Effector CD4-positive, alpha-beta T cell (primary cell): ENCODE data around the gene ZBTB46.
"Not testable (repeated sequence)": the region's sequence is repeated elsewhere in the genome, so short reads cannot be mapped to it uniquely, and the experiment has no call there.

Experiments used
- DNase-seq: peaks from one replicate; pipeline ENCODE4 v3.0.0-alpha.2; 2020

Gene ZBTB46

DNA sequence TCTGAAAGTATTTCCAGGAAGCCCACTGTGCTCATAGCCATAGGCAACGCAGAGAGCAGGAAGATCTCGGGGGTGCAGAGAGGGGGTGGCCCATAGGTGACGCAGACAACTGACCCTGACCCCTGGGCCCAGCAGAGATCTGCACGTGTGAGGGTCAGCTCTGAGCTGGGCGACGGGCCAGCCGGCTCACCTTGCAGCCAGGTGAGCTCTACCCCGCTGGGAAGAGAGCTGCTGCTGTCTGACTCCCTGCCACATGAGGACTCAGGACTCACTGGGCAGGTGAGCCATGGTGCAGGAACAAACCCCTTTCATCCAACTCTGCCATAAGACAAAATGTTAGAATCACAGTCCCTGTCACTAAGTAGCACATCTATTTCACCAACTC, 19.6 kb downstream of the ZBTB46 start:
- no peak for DNase-seq

DNA sequence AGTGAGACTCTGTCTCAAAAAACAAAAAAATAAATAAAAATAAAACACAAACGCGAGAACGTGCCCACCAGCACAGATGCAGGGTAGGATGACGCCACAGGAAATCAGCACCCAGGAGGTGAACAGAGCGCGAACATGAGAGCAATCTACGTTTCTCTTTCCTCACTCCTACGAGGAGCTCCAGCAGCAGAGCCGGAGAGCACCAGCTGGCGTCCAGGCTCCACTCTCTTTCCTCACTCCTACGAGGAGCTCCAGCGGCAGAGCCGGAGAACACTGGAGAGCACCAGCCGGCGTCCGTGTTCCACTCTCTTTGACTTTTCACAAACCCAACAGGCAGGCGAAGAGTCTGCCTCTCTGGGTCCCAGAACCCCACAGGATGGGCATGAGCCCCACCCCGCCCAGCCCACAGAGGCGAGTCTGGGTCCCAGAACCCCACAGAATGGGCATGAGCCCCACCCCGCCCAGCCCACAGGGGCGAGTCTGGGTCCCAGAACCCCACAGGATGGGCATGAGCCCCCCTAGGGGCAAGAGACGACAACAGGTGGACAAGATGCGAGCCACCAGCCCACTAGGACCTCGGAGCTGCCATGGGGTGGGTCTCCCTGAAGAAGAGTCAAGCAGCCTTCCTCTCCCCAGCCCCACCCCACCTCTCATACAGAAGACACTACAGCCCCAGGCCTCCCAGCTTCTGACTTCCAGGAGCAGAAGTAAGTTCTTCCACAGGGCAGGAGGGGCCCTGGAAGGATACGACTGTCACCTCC, 20.2 kb downstream of the ZBTB46 start:
- DNase-seq = no peak

DNA sequence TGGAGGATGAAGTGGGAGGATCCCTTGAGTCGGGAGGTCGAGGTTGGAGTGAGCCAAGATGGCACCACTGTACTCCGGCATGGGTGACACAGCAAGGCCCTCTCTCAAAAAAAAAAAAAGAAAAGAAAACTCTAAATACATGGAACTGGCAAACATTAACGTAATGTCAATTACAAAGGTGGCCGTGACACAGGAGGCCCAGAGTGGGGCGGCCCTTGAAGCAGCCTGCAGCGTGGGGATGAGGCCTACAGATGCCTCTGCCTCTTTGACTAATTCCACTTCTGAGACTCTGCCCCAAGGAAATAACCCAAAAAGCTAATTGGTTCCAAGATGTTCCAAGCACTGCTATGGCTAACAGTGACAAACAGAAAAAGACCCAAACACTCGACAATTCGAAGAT, 21.2 kb downstream of the ZBTB46 start:
- no peak for DNase-seq

DNA sequence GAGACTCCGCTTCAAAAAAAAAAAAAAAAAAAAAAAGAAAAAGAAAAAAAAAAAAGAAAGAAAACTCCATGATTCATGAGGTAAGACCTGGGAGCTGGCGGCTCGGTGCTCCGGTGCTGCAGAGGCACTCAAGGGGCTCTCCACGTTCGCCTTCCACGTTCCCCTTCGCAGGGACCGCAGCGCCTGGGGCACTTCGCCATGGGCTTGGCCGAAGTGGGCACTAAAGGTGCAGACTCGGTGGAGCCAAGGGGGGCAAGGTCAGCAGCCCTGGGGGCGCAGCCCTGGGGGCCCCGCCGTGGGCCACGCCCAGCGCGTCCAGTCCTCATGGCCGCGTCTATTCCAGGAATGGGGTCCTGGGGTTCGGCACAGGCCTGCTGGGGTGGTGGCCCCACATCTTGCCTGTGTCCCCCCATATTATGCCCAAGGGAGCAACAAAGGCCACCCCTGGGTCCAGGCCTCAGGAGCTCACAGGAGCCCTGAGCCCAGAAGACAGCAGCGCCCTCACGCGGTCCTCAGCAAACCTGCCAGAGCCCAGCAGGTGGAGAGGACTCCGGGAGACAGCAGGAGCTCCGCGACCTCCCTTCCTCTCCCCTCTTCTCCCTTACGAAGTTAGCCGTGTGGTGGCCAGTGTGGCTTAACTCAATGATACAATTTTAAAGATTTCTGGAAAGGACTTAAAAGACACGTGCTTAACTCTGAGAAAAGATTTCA, 21.9 kb downstream of the ZBTB46 start:
- no peak for DNase-seq

DNA sequence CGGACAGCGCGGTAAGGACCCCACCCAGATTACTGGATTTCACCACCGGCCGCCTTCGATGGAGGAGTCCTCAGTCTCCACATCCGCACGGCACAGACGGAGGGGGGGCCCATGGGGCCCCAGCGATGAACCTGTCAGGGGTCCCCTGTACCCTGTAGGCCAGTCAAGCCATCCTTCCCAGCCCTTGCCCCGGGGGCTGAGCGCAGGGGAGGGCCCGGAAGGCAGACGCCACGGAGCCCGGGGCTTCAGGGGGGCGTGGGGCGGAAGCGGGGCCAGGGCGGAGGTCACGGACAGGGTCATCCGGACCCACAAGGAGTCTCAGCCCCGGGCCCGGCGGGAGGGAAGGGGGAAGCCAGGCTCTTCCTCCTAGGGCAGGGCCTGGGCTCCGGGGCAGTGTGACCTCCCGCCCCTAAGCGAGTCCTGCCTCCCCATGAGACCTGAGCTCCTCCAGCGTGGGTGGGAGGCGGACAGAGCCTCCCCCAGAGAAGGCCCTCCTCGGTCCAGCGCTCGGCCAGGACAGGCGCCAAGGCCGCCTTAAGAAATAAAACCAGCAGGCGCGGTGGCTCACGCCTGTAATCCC, 22.8 kb downstream of the ZBTB46 start:
- no peak for DNase-seq

DNA sequence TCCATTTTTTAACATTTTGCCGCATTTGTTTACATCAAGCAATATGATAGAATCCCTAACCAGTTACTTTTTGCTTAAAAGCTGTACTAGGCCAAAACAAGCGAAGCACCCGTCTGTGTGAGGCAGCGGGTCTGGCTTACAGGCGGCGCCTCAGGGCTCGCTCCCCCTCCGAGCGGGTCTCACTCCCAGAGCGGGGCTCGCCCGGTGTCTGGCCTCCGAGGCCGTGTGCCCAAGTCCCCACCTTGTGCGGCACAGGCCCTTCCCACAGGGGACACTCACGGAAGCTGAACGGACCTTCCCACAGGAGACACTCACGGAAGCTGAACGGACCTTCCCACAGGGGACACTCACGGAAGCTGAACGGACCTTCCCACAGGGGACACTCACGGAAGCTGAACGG, 23.4 kb downstream of the ZBTB46 start:
- DNase-seq = no peak

DNA sequence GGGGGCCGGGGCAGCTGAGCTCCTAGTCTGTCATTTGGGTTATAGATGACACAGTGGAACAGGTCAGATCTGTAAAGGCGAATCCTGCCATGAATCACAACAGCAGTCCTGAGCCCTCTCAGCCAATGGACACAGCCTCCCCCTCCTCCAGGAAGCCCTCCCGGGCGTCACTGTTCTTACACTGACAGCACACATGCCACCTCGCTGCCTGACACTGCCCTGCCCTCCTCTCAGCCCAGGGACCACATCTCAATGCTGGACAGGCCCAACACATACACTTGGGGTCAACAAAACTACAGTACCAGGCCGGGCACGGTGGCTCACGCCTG, 26.8 kb downstream of the ZBTB46 start:
- no peak for DNase-seq

DNA sequence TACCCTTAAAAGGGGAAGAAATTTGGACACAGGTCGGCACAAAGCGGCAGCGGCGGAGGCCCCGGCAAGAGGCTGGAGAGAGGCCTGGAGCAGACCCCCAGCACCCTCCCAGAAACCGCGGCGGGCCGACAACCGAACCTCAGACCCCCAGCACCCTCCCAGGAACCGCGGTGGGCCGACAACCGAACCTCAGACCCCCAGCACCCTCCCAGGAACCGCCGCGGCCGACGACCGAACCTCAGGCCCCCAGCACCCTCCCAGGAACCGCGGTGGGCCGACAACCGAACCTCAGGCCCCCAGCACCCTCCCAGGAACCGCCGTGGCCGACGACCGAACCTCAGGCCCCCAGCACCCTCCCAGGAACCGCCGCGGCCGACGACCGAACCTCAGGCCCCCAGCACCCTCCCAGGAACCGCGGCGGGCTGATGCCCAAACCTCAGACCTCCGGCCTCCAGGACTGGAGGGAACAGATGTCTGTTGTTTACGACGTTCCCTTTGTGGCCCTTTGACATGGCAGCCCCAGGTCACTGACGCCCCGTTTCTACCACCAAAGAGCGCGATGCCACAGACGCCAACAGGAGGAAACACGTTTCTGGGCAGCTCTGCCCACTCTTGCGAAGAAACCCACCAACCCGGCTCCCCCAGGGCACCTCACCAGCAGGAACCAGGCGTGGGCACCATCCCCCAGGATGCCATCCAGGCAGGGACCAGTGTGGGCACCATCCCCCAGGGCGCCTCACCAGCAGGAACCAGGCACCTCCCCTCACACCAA, 28.4 kb downstream of the ZBTB46 start:
- DNase-seq = no peak

DNA sequence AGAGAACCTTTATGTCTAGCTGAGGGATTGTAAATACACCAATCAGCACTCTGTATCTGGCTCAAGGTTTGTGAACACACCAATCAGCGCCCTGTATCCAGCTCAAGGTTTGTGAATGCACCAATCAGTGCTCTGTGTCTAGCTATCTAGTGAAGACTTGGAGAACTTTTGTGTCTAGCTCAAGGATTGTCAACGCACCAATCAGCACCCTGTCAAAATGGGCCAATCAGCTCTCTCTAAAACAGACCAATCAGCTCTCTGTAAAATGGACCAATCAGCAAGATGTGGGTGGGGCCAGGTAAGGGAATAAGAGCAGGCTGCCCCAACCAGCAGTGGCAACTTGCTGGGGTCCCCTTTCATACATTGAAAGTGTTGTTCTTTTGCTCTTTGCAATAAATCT, 29.9 kb downstream of the ZBTB46 start:
- not testable (repeated sequence) for DNase-seq

DNA sequence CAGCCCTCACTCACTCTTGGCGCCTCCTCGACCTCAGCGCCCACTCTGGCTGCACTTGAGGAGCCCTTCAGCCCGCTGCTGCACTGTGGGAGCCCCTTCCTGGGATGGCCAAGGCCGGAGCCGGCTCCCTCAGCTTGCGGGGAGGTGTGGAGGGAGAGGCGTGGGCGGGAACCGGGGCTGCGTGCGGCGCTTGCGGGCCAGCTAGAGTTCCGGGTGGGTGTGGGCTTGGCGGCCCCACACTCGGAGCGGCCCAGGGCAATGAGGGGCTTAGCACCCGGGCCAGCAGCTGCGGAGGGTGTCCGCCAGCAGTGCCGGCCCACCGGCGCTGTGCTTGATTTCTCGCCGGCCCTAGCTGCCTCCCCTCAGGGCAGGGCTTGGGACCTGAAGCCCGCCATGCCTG, 30.7 kb downstream of the ZBTB46 start:
- DNase-seq = not testable (repeated sequence)

DNA sequence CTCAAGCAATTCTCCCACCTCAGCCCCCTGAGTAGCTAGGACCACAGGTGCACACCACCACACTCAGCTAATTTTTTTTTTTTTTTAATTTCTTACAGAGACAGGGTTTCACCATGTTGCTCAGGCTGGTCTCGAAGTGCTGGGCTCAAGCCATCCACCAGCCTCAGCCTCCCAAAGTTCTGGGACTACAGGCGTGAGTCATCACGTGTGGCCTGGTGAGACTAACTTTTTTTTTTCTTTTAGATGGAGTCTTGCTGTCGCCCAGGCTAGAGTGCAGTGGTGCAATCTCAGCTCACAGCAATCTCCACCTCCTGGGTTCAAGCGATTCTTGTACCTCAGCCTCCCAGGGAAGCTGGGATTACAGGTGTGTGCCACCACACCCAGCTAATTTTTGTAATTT, 31.9 kb downstream of the ZBTB46 start:
- DNase-seq = not testable (repeated sequence)

DNA sequence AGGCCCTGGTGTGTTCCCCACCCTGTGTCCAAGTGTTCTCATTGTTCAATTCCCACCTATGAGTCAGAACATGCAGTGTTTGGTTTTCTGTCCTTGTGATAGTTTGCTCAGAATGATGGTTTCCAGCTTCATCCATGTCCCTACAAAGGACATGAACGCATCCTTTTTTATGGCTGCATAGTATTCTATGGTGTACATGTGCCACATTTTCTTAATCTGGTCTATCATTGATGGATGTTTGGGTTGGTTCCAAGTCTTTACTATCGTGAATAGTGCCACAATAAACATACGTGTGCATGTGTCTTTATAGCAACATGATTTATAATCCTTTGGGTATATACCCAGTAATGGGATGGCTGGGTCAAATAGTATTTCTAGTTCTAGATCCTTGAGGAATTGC, 33.9 kb downstream of the ZBTB46 start:
- DNase-seq = not testable (repeated sequence)

DNA sequence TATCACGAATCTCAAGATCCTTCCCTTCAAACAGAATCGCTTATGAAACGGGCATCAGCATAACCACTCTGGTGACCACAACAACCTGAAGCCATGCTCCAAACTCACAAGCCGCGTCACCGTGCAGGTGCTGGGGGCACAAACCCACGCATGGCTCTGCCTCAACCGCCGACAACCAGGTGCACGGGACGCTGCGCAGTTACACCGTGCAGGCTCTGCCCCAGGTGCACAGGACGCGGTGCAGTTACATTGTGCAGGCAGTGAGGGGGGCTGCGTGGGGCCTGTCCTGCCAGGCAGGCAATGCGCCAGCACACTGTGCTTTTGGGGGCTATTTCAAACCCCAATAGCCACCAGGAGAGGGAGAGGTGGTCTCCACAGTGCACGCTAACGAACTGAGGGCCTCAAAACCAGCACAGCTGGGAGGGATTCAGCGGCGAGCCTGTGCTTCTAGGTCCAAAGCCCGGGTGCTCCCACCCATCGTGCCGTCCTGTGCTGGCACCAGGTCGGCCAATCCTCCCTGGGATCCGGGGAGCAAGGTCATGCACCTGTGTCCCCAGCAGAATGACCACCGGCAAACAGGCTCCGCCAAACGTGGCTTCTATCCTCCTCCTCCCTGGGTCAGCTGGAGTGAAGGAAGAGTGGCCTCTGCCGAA, 35.8 kb downstream of the ZBTB46 start:
- DNase-seq = no peak

DNA sequence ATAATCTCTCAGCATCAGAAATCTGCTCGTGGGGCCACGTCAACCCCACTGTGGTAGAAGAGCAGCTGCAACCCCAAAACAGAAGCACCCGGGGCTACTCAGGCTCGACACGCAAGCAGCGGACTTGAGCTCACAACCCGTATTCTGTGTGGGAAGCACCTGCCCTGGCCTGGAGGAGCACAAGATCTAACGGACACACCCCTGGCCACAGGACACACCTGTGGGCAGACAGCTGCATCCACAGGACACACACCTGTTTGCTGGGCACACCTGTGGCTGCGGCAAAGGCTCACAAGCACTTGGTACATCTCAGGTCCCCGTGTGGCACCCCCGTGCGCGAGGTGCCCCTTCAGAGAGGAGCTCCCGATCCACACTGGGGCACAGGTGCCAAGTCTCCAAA, 36.5 kb downstream of the ZBTB46 start:
- DNase-seq = no peak

DNA sequence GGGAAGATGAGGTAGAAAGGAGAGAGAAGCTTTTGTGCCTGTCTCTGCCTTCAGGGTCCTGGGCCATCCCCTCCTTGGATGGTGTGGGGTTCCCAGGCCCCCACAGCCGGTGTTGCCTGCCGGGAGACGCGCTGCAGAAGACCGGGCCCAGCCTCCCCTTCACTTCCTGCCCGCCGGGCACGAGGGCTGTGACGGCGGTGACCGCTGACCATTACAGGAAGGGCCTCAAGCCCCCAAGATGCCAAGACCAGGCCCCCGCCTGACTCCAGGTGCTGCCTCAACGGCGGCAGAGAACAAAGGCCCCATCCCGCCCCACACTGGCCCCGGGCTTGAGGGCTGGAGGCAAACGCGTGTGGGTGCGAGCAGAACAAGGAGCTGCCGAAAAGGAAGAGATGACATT, 38.2 kb downstream of the ZBTB46 start:
- DNase-seq = no peak

DNA sequence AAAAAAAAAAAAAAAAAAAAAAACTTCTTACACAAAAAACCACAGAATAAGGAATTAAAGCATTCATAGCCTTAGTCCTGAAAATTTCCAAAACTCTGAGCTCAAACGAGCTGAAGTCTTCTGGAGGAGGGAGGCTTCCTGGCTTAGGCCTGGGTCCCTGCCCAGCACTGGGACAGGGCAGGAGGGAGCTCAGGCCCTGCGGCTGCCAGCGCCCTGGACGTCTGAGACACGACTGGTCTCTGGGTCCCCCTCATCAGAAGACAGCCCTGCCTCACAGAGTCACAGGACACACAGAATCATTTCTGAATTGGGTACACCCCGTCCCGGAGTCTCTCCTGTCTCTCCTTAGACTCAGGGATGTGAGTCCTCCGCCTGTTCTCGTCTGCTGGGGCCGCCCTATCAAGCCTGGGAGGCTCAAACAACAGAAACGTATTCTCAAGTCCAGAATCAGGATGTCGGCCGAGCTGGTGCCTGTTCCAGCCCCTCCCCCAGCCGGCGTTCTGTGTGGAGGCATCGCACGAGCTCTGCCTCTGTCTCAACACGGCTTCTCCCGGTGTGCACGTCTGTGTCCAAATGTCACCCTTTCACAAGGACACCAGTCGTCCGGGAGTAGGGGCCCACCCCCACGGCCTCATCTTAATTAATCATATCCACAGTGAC, 39.4 kb downstream of the ZBTB46 start:
- no peak for DNase-seq

DNA sequence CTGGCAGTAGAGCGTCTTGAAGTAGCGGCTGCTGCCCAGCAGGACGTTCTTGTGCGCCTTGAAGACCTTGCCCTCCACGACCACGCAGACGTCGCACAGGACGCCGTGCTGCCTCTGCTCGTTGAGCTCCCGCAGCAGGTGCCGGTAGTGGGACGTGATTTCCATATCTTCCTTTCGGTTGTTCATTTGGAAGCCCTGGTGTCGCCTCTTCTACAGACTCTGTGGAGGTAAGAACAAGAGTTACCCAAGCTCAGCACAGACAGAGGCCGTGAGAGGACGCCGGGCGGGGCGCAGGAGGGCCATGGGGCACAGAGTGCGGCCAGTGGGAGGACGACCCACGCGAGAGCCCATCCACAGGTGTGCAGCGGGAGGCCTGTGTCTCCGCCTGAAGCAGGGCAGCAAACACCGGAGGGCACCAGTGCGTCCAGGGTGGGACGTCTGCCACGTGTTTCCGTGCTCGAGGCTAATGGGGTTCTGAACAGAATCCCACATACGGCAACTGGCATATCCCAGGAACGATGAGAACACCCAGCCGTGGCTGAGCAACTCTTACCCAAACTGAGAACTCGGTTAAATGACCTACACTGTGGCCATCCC, 40.4 kb downstream of the ZBTB46 start:
- DNase-seq = no peak

DNA sequence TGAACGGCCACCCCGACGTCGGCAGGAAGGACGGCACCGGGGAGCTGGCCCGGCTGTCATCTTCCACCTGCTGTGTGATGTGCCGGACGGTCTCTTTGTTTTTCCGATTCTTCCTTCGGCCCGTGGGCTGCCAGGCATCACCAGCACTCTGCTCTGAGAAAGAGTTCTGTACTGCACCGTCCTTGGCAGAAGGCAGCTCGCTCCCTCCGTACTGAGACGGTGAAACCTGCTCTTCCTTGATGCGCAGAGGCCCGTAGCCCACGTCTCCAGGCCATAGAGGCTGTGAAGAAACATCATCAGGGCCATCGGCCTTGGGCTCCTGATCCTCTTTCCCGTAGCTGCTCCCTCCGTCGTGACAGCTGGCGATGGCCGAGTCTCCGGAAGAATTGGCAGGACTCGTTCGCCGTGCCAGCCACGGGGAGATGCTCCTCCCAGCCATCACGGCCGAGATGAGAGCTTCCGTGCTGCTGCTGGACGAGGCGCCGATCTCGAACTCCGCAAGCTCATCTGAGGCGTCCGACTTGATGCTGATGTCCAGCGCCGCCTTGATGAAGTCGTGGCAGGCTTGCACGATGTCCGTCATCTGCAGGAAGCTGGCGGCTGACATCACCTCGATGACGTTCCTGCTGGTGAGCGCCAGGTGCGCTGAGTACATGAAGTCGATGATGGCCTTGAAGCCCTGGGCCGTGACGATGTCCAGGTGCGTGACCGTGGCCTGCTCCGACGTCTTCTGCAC, 41.1 kb downstream of the ZBTB46 start:
- no peak for DNase-seq

DNA sequence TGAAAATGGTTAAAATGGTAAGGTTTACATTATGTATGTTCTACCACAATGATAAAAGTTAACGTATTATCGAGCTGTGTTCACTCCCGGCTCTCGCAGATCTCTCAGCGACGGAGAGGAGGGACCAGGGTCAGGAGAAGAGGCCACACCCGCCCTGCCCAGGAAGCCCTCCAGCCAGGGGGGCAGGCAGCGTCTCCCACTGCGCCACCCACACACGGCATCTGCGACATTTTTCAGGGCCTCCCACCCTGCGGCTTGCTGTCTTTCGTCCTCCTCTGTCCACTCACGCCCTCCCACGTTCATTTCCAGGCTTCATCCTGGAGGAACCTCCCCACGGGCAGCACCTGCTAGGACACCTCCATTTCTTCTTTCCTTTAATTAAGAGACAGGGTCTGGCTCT, 43.3 kb downstream of the ZBTB46 start:
- no peak for DNase-seq

DNA sequence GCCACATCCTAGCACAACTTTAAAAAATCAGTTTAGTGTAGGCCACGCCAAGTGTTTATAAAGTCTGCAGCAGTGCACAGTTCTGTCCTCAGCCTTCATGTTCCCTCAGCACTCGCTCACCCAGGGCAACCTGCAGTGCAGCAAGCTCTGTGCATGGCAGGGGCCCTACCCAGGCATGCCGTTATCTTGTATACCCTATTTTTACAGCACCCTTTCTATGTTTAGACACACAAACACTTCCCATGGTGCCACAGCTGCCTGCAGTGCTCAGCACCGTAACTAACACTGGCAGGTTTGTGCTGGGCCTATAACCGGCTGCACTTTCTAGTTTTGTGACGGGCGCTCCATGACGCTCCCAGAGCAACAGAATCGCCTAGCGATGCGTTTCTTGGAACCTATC, 43.8 kb downstream of the ZBTB46 start:
- no peak for DNase-seq

DNA sequence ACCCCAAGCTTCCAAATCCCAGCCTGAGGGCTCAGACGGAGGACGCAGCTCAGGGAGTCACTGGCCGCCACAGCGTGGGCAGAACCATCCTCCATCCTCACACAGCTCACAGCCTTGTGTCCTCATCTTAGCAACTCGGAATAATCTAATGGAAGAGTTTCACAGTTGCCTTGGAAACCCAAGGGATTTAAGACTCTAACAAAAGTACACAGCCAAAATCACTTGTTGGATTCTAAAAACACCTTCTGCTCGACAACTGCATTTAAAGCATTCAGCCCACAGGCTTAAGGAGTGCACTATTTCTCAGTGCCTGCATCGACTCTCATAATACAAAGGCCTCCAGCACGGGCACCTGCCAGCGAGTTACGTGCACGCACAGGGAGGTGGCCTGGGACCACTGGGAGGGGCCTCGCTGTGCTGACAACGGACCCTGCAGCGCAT, 45.4 kb downstream of the ZBTB46 start:
- DNase-seq = no peak
